Loucy (cell line): Measurements from ENCODE around the gene CCL26.

Source experiments
- H2AFZ ChIP-seq: fragments of 200-600 bp; sonication (generic); 2 replicates; pipeline ENCODE4 v1.6.0; 2016; ENCODE audit warnings: antibody characterized with exemption, mild to moderate bottlenecking, low read length, moderate library complexity
- H3F3A ChIP-seq: fragments of 200-600 bp; 2 replicates; pipeline ENCODE4 v1.6.0; 2016; ENCODE audit warnings: antibody characterized with exemption, low read depth, mild to moderate bottlenecking
- H3K27me3 ChIP-seq: fragments of 200-600 bp; sonication (generic); 2 replicates; pipeline ENCODE4 v1.6.1; 2014; ENCODE audit warnings: low read length, mild to moderate bottlenecking; ENCODE audit not compliant: insufficient read depth, poor library complexity, severe bottlenecking
- H3K36me3 ChIP-seq: fragments of 200-600 bp; sonication (generic); 2 replicates; pipeline ENCODE4 v1.6.1; 2016; ENCODE audit warnings: low read length; ENCODE audit not compliant: insufficient read depth
- H3K4me1 ChIP-seq: fragments of 200-600 bp; sonication (generic); 2 replicates; pipeline ENCODE4 v1.5.1; 2014; ENCODE audit warnings: low read length, mild to moderate bottlenecking; ENCODE audit not compliant: insufficient read depth, poor library complexity, severe bottlenecking
- H3K4me2 ChIP-seq: fragments of 200-600 bp; sonication (generic); 2 replicates; pipeline ENCODE4 v1.6.0; 2014; ENCODE audit warnings: antibody characterized with exemption, low read length, low read depth, mild to moderate bottlenecking; ENCODE audit not compliant: poor library complexity, severe bottlenecking
- H3K4me3 ChIP-seq: fragments of 200-600 bp; sonication (generic); 2 replicates; pipeline ENCODE4 v1.5.1; 2014; ENCODE audit warnings: low read length, mild to moderate bottlenecking, mixed read lengths; ENCODE audit not compliant: poor library complexity, severe bottlenecking
- H3K79me2 ChIP-seq: fragments of 200-600 bp; sonication (generic); 2 replicates; pipeline ENCODE4 v1.6.1; 2014; ENCODE audit warnings: low read length; ENCODE audit not compliant: insufficient read depth
- H3K9ac ChIP-seq: fragments of 200-600 bp; sonication (generic); 2 replicates; pipeline ENCODE4 v1.6.0; 2014; ENCODE audit warnings: mild to moderate bottlenecking, low read depth, low read length, moderate library complexity; ENCODE audit not compliant: poor library complexity, severe bottlenecking
- H3K9me2 ChIP-seq: fragments of 200-600 bp; sonication (generic); replicated peaks from 2 replicates; pipeline ENCODE4 v1.6.1; 2016; ENCODE audit warnings: low read depth, low read length, mixed read lengths
- H3K9me3 ChIP-seq: fragments of 200-600 bp; sonication (generic); 2 replicates; pipeline ENCODE4 v1.6.1; 2014; ENCODE audit warnings: mild to moderate bottlenecking, antibody characterized with exemption, low read length, low read depth; ENCODE audit not compliant: insufficient read depth
- H4K20me1 ChIP-seq: fragments of 200-600 bp; sonication (generic); 2 replicates; pipeline ENCODE4 v1.6.0; 2014; ENCODE audit warnings: antibody characterized with exemption, low read length, mild to moderate bottlenecking; ENCODE audit not compliant: insufficient read depth, poor library complexity, severe bottlenecking
- EZH2phosphoT487 ChIP-seq: fragments of 200-600 bp; IDR thresholded peaks from 2 replicates; pipeline ENCODE4 v1.6.1; 2018; ENCODE audit warnings: antibody characterized with exemption, mild to moderate bottlenecking, moderate library complexity, borderline replicate concordance
- TF ChIP-seq, protein P1 (sequence below): fragments of 200-600 bp; sonication (generic); conservative IDR thresholded peaks from 2 replicates; pipeline ENCODE4 v1.5.1; 2014; ENCODE audit warnings: mild to moderate bottlenecking, antibody characterized with exemption, low read length

Gene CCL26

DNA sequence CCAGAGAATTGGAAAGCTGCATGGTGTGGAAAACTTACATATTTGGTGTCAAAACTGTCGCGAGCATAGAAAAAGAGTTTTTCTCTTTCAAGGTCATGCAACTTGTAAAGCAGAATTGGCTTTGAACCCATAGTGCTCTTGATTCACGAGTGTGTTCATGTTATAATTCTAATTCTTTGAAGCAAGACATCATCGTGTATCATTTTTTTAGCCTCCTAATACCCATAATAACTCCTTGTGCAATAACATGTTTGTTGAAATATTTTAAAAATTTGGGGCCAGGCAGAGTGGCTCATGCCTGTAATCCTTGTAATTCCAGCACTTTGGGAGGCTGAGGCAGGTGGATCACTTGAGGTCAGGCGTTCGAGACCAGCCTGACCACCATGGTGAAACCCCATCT lies 37.4 kb upstream of the CCL26 start:
- no peaks in the 10 kb centered on the region for H3K27me3 ChIP-seq
- H3K4me3 ChIP-seq, result no peak overlapping the region
- H3F3A ChIP-seq, result no peaks in the 10 kb centered on the region
- H3K79me2 ChIP-seq, result no peaks in the 10 kb centered on the region
- no peak overlapping the region for H3K4me2 ChIP-seq
- peaks cover 8% of the 10 kb centered on the region for H3K9me3 ChIP-seq
- H3K9ac ChIP-seq, result no peak overlapping the region
- TF ChIP-seq, protein P1, sequence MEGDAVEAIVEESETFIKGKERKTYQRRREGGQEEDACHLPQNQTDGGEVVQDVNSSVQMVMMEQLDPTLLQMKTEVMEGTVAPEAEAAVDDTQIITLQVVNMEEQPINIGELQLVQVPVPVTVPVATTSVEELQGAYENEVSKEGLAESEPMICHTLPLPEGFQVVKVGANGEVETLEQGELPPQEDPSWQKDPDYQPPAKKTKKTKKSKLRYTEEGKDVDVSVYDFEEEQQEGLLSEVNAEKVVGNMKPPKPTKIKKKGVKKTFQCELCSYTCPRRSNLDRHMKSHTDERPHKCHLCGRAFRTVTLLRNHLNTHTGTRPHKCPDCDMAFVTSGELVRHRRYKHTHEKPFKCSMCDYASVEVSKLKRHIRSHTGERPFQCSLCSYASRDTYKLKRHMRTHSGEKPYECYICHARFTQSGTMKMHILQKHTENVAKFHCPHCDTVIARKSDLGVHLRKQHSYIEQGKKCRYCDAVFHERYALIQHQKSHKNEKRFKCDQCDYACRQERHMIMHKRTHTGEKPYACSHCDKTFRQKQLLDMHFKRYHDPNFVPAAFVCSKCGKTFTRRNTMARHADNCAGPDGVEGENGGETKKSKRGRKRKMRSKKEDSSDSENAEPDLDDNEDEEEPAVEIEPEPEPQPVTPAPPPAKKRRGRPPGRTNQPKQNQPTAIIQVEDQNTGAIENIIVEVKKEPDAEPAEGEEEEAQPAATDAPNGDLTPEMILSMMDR, result no peak
- TF ChIP-seq EZH2phosphoT487, result no peak
- no peak overlapping the region for H2AFZ ChIP-seq
- H3K4me1 ChIP-seq, result no peaks in the 10 kb centered on the region
- H3K36me3 ChIP-seq, result no peaks in the 10 kb centered on the region
- no peaks in the 10 kb centered on the region for H3K9me2 ChIP-seq
- no peaks in the 10 kb centered on the region for H4K20me1 ChIP-seq

DNA sequence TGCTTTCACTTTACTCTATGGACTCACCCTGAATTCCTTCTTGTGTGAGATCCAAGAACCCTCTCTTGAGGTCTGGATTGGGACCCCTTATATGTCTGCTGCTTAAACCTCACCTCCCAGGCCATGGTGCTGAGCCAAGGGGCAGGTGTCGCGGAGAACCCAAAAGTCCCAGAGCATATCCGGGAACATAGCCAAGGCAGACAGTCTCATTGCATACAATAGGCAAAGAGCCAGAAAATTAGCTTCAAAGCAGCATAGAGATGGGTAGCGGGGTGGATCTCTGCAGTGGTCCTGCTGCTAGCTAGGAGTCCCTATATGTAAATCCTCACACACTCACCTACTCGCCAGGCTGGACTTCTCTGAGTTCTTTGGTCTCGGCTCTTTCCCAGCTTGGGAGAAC lies 36.1 kb upstream of the CCL26 start:
- peaks cover 8% of the 10 kb centered on the region for H3K9me3 ChIP-seq
- H3K4me1 ChIP-seq, result no peaks in the 10 kb centered on the region
- H4K20me1 ChIP-seq, result no peaks in the 10 kb centered on the region
- H3K4me2 ChIP-seq, result no peak overlapping the region
- H3K9ac ChIP-seq, result no peak overlapping the region
- TF ChIP-seq, protein P1, result no peak
- no peak for TF ChIP-seq EZH2phosphoT487
- H3K9me2 ChIP-seq, result no peaks in the 10 kb centered on the region
- H3K36me3 ChIP-seq, result no peaks in the 10 kb centered on the region
- H3K4me3 ChIP-seq, result no peak overlapping the region
- no peaks in the 10 kb centered on the region for H3K79me2 ChIP-seq
- H3F3A ChIP-seq, result no peaks in the 10 kb centered on the region
- H3K27me3 ChIP-seq, result no peaks in the 10 kb centered on the region
- H2AFZ ChIP-seq, result no peak overlapping the region

DNA sequence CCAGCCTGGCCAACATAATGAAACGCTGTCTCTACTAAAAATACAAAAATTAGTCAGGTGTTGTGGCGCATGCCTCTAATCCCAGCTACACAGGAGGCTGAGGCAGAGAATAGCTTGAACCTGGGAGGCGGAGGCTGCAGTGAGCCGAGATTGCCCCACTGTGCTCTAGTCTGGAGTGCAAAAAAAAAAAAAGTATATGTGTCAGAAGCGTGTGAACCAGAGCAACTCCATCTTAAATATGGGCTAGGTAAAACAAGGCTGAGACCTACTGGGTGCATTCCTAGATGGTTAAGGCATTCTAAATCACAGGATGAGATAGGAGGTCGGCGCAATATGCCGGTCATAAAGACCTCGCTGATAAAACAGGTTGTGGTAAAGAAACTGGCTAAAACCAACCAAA lies 35.4 kb upstream of the CCL26 start:
- H3K27me3 ChIP-seq, result no peaks in the 10 kb centered on the region
- H3K36me3 ChIP-seq, result no peaks in the 10 kb centered on the region
- H3K9me3 ChIP-seq, result peaks cover 8% of the 10 kb centered on the region
- no peaks in the 10 kb centered on the region for H3K9me2 ChIP-seq
- H4K20me1 ChIP-seq, result no peaks in the 10 kb centered on the region
- H3K79me2 ChIP-seq, result no peaks in the 10 kb centered on the region
- no peak overlapping the region for H2AFZ ChIP-seq
- no peak for TF ChIP-seq EZH2phosphoT487
- TF ChIP-seq, protein P1, result no peak
- H3K4me3 ChIP-seq, result no peak overlapping the region
- no peak overlapping the region for H3K9ac ChIP-seq
- no peak overlapping the region for H3K4me2 ChIP-seq
- H3K4me1 ChIP-seq, result no peaks in the 10 kb centered on the region
- no peaks in the 10 kb centered on the region for H3F3A ChIP-seq
